Measurements from ENCODE around the gene SHROOM3. TPM values are rescaled to one million over a fixed set of nuclear protein-coding genes. Genes with fewer than 3 reads are reported as not detected.

SHROOM3 gene
- total and polyA plus RNA-seq, 2 of the 13 experiments (the other 11 are each of a cell fraction or from before 2014, with no cell fraction given), result 0.01 TPM; not detected in 1

GRCh38 chr4:76670631-76671030 is 235.6 kb downstream of the SHROOM3 start:
- H3K4me2 ChIP-seq (ENCODE audit: low read depth, low read length), result no peak overlapping the region
- no peak overlapping the region for H3K27ac ChIP-seq (ENCODE audit: extremely low read length, insufficient read depth, low read length)
- ChIA-PET POLR2A (no interaction called here), CTCF (ENCODE audit: low intra/inter-chr PET ratio, low total read pairs) (no interaction called here)
- BruUV-seq (replicated peaks), result no TSS peak
- H2AFZ ChIP-seq (ENCODE audit: low read length), result no peak overlapping the region
- H3K4me3 ChIP-seq (replicated peaks in 1 of 3; ENCODE audit: insufficient read depth in 1 of 3, low read depth in 2 of 3, low read length in 3 of 3), result no peak overlapping the region
- DNase-seq (ENCODE audit: low spot score) (no peak), FAIRE-seq (no peak), ATAC-seq (no peak)
- TF ChIP-seq MAFF (IDR thresholded peaks at IDR 0.05; ENCODE audit: low read depth, low read length) (no peak), ZNF33B (CRISPR knock-in tag; IDR thresholded peaks at IDR 0.05) (no peak), ZNF124 (CRISPR knock-in tag; IDR thresholded peaks at IDR 0.05) (no peak), BCL3 (CRISPR knock-in tag; IDR thresholded peaks at IDR 0.05) (no peak), RFX3 (CRISPR knock-in tag; IDR thresholded peaks at IDR 0.05) (no peak), BORCS8-MEF2B (CRISPR knock-in tag; IDR thresholded peaks at IDR 0.05) (no peak)
- no peaks in the 10 kb centered on the region for H3K36me3 ChIP-seq (replicated peaks in 1 of 2; ENCODE audit: control insufficient read depth in 1 of 2, insufficient read depth in 2 of 2, low read length in 2 of 2)
- H3K27me3 ChIP-seq (ENCODE audit: control insufficient read depth in 1 of 2, insufficient read depth in 2 of 2, low read length in 2 of 2), result no peaks in the 10 kb centered on the region; a peak in 1 of 5 replicates
- in situ Hi-C loops (cut with HindIII; ENCODE audit: extremely low pct_ligation_motif_present, low pct_unique_long_range_greater_than_20kb), result no loop called here
- H4K20me1 ChIP-seq (ENCODE audit: insufficient read depth, low read length), result no peaks in the 10 kb centered on the region
- intact Hi-C loops (cut with micrococcal nuclease; ENCODE audit: unreplicated experiment), result no loop called here
- no peaks in the 10 kb centered on the region for H3K9me3 ChIP-seq (ENCODE audit: low read length)
- peaks cover 8% of the 10 kb centered on the region; the same call in 1 of the 2 replicates for H3K4me1 ChIP-seq (ENCODE audit: insufficient read depth, low read length)
- no peak overlapping the region for H3K9ac ChIP-seq (ENCODE audit: insufficient read depth, low read depth, low read length)
- H3K79me2 ChIP-seq (ENCODE audit: insufficient read depth, low read length), result no peaks in the 10 kb centered on the region
- 20% methylated on average over 2 of the region's 2 CpGs for WGBS (ENCODE audit: low lambda C conversion rate)

GRCh38 chr4:76673362-76673761 is 238.3 kb downstream of the SHROOM3 start:
- H3K36me3 ChIP-seq (replicated peaks in 1 of 2; ENCODE audit: control insufficient read depth in 1 of 2, insufficient read depth in 2 of 2, low read length in 2 of 2), result no peaks in the 10 kb centered on the region
- no peak overlapping the region for H3K4me3 ChIP-seq (replicated peaks in 1 of 3; ENCODE audit: insufficient read depth in 1 of 3, low read depth in 2 of 3, low read length in 3 of 3)
- no peaks in the 10 kb centered on the region; a peak in 1 of 5 replicates for H3K27me3 ChIP-seq (ENCODE audit: control insufficient read depth in 1 of 2, insufficient read depth in 2 of 2, low read length in 2 of 2)
- no peaks in the 10 kb centered on the region for H4K20me1 ChIP-seq (ENCODE audit: insufficient read depth, low read length)
- no peak for DNase-seq (ENCODE audit: low spot score)
- H3K9ac ChIP-seq (ENCODE audit: insufficient read depth, low read depth, low read length), result no peak overlapping the region
- H3K9me3 ChIP-seq (ENCODE audit: low read length), result no peaks in the 10 kb centered on the region
- no peak overlapping the region for H2AFZ ChIP-seq (ENCODE audit: low read length)
- no peak for ATAC-seq
- peaks cover 8% of the 10 kb centered on the region; the same call in 1 of the 2 replicates for H3K4me1 ChIP-seq (ENCODE audit: insufficient read depth, low read length)
- H3K4me2 ChIP-seq (ENCODE audit: low read depth, low read length), result no peak overlapping the region
- WGBS (ENCODE audit: low lambda C conversion rate), result 92% methylated on average over 1 of the region's 1 CpG
- no TSS peak for BruUV-seq (replicated peaks)
- H3K79me2 ChIP-seq (ENCODE audit: insufficient read depth, low read length), result no peaks in the 10 kb centered on the region
- ChIA-PET POLR2A (no interaction called here), CTCF (ENCODE audit: low intra/inter-chr PET ratio, low total read pairs) (no interaction called here)
- FAIRE-seq, result no peak
- H3K27ac ChIP-seq (ENCODE audit: extremely low read length, insufficient read depth, low read length), result no peak overlapping the region
- in situ Hi-C loops (cut with HindIII; ENCODE audit: extremely low pct_ligation_motif_present, low pct_unique_long_range_greater_than_20kb) (no loop called here), intact Hi-C loops (cut with micrococcal nuclease; ENCODE audit: unreplicated experiment) (no loop called here)
- TF ChIP-seq ZMYM3 (CRISPR knock-in tag; IDR thresholded peaks at IDR 0.05) (no peak), JARID2 (CRISPR knock-in tag; IDR thresholded peaks at IDR 0.05; ENCODE audit: insufficient replicate concordance) (no peak), ZFP36 (IDR thresholded peaks at IDR 0.05; ENCODE audit: borderline replicate concordance, low read depth, low read length, partially characterized antibody) (no peak), ZNF704 (CRISPR knock-in tag; IDR thresholded peaks at IDR 0.05; ENCODE audit: borderline replicate concordance) (no peak)

Data from HepG2 (cell line).